ENCODE measurements around the gene SERPINA5.

DNA sequence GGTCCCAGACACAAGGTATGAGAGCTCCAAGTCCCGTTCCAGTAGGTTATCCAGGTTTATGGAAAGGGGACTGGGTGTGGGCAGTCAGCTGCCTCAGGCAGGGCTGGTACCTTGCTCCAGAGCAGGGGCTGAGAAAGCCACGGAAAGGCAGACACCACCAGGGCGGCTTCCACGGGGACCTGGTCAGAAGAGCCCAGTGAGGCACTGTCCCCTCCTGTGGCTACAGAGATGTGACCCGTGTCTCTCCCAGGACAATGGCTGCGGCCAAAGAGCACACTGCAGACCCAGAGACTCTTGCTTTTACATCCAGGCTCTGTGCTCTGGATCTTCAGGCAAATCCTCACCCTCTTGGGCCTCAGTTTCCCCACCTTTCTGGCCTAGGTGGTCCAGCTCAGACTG is 11.2 kb upstream of the SERPINA5 start:
- TF ChIP-seq CTCF (conservative IDR thresholded peaks at IDR 0.05) (no peak), EZH2 (IDR thresholded peaks at IDR 0.05; ENCODE audit: low read depth) (no peak)

Data from PC-9 (cell line).